ENCODE data around the gene VIT.
"Not testable (repeated sequence)": the region's sequence is repeated elsewhere in the genome, so short reads cannot be mapped to it uniquely, and the experiment has no call there.

The VIT gene

GRCh38 chr2:36678856-36679255 is 17.7 kb upstream of the VIT start:
- no peak for DNase-seq

GRCh38 chr2:36680012-36680411 is 16.5 kb upstream of the VIT start:
- DNase-seq, result no peak

- no peak for DNase-seq
These were observed 13.9 kb upstream of the VIT start for GRCh38 chr2:36682562-36682961.

GRCh38 chr2:36683002-36683401 is 13.5 kb upstream of the VIT start:
- DNase-seq, result no peak

- not testable (repeated sequence) for DNase-seq
These were observed 8.2 kb upstream of the VIT start for GRCh38 chr2:36688291-36688690.

GRCh38 chr2:36689013-36689412 is 7.5 kb upstream of the VIT start:
- DNase-seq, result not testable (repeated sequence)

- no peak for DNase-seq
These were observed 4.4 kb upstream of the VIT start for GRCh38 chr2:36692121-36692520.

GRCh38 chr2:36693825-36694224 is 2.7 kb upstream of the VIT start:
- DNase-seq, result no peak

GRCh38 chr2:36695746-36696415 is 626 bp upstream of the VIT start:
- DNase-seq, result no peak

GRCh38 chr2:36697424-36698066 is 1.0 kb downstream of the VIT start:
- no peak for DNase-seq

GRCh38 chr2:36698993-36699392 is 2.5 kb downstream of the VIT start:
- no peak for DNase-seq

GRCh38 chr2:36700311-36700710 is 3.8 kb downstream of the VIT start:
- no peak for DNase-seq

GRCh38 chr2:36701391-36701795 is 4.9 kb downstream of the VIT start:
- no peak for DNase-seq

- no peak for DNase-seq
These were observed 5.4 kb downstream of the VIT start for GRCh38 chr2:36701918-36702317.

- no peak for DNase-seq
These were observed 6.3 kb downstream of the VIT start for GRCh38 chr2:36702781-36703180.

- no peak for DNase-seq
These were observed 8.1 kb downstream of the VIT start for GRCh38 chr2:36704475-36705150.

GRCh38 chr2:36705326-36706020 is 9.0 kb downstream of the VIT start:
- DNase-seq, result no peak

GRCh38 chr2:36706021-36706876 is 9.7 kb downstream of the VIT start:
- DNase-seq, result no peak

- DNase-seq, result no peak
These were observed 10.5 kb downstream of the VIT start for GRCh38 chr2:36707050-36707449.

- no peak for DNase-seq
These were observed 11.7 kb downstream of the VIT start for GRCh38 chr2:36708041-36708741.

- no peak for DNase-seq
These were observed 14.5 kb downstream of the VIT start for GRCh38 chr2:36710858-36711515.
